ENCODE measurements around the gene TWF1. TPM values are rescaled to one million over a fixed set of nuclear protein-coding genes. Genes with fewer than 3 reads are reported as not detected.
A peak's percentile ranks its signal among the peaks of the same experiment; 100 is the strongest.

Gene TWF1
- total RNA-seq, 1 experiment from 2014 or later: 226 TPM

DNA sequence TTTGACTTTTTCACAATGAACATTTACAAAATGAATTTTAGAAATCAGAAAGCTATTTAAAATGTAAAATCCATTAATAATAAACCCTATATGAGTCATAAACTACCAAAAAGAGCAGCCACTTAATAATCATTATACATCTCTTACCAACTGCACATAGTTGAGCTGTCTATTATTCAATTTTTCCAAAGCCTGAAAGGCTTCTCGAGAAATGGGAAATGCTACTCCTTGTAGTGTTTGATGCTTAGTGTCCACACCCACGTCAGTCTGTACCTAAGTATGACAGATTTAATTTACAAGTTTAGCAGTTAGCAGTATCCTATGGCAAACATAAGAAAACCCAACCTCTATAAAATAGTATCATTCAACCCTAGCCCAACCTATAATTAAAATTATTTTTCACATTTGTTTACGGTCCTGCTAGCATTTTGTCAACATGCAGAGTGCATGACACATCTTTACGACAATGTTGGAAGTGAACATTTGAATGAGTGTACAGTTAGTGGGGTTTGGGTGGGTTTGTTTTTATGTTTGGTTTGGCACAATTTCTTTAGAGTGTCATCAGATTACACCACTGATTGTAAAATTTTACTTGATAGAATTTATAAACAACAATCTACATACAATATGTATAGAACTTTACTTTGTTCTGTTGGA, 8.4 kb downstream of the TWF1 start:
- CTCF ChIA-PET: interaction anchor here (0.7 kb wide), 1 partner anchor 8 kb away, joined by 4 read pairs; the partner anchor contains the start of gene TWF1
- POLR2A ChIA-PET (ENCODE audit: unreplicated experiment): interaction anchor here (1.1 kb wide), 1 partner anchor 8 kb away, joined by 7 read pairs; the partner anchor contains the start of gene TWF1

DNA sequence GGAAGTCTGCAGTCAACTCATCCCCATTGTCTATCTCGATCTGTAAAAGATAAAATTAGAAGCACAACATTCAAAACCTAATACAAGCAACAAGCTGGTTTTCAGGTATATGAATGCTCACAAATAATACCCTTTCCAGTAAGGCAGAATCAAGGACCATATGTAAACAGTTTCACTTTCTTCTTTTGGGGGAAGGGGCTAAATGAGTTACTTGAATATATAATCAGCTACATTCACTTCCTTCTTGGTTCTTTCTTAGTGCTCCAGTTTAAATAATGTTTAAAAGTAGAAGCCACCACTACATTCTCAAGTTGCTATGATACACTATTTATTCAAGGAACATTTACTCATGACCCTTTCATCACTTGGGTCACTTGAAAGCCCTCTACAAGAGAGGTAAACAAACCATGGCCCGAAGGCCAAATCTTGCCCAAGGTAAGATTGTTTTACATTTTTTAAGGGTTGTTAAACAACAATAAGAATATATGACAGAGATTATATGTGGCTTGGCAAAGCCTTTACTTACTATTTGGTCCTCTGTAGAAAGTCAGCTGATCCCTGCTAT, 10.3 kb downstream of the TWF1 start:
- intact Hi-C loops (cut with micrococcal nuclease): loop anchor here (1.0 to 5.0 kb wide), 3 partner anchors 8 to 87 kb away; partner anchors contain the start of gene TMEM117
- POLR2A ChIA-PET (ENCODE audit: unreplicated experiment): interaction anchor here (0.6 kb wide), 1 partner anchor 32 kb away, joined by 3 read pairs; no protein-coding TSS in a partner anchor
- Histone ChIP-seq H3K9me3 (ENCODE audit: low read length) (no peaks in the 10 kb centered on the region), H3K4me1 (ENCODE audit: insufficient read depth, low read length) (peaks cover 50% of the 10 kb centered on the region), H3K27me3 (ENCODE audit: low read length) (no peaks in the 10 kb centered on the region), H3F3A (ENCODE audit: low read length, unreplicated experiment) (peaks cover 20% of the 10 kb centered on the region), H3K27ac (ENCODE audit: low read length) (peak overlapping the region; percentile 86), H3K9ac (ENCODE audit: low read length) (peak overlapping the region; percentile 39), H2AFZ (ENCODE audit: low read length) (no peak overlapping the region), H4K20me1 (ENCODE audit: low read length) (no peaks in the 10 kb centered on the region), H3K4me3 (ENCODE audit: low read length) (peak overlapping the region; percentile 8; the same call in 1 of the 2 replicates), H3K79me2 (ENCODE audit: low read length) (peaks cover under 1% of the 10 kb centered on the region; the same call in 1 of the 2 replicates), H3K36me3 (ENCODE audit: low read depth, low read length) (peaks cover 40% of the 10 kb centered on the region), H3K4me2 (ENCODE audit: low read length) (peak overlapping the region; percentile 62), H3K9me2 (replicated peaks; ENCODE audit: low read length) (no peaks in the 10 kb centered on the region)
- ATAC-seq: peak; percentile 67
- TF ChIP-seq, protein P1, sequence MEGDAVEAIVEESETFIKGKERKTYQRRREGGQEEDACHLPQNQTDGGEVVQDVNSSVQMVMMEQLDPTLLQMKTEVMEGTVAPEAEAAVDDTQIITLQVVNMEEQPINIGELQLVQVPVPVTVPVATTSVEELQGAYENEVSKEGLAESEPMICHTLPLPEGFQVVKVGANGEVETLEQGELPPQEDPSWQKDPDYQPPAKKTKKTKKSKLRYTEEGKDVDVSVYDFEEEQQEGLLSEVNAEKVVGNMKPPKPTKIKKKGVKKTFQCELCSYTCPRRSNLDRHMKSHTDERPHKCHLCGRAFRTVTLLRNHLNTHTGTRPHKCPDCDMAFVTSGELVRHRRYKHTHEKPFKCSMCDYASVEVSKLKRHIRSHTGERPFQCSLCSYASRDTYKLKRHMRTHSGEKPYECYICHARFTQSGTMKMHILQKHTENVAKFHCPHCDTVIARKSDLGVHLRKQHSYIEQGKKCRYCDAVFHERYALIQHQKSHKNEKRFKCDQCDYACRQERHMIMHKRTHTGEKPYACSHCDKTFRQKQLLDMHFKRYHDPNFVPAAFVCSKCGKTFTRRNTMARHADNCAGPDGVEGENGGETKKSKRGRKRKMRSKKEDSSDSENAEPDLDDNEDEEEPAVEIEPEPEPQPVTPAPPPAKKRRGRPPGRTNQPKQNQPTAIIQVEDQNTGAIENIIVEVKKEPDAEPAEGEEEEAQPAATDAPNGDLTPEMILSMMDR (conservative IDR thresholded peaks at IDR 0.05; ENCODE audit: low read depth, low read length): no peak
- TF ChIP-seq EZH2 (IDR thresholded peaks at IDR 0.05; ENCODE audit: low read length, unreplicated experiment): no peak
- no peak for TF ChIP-seq EZH2phosphoT487 (IDR thresholded peaks at IDR 0.05; ENCODE audit: borderline replicate concordance, low read length)
- CTCF ChIA-PET: interaction anchor here (0.6 kb wide), 1 partner anchor 29 kb away, joined by 3 read pairs; no protein-coding TSS in a partner anchor
- no TSS peak for BruUV-seq (replicated peaks)
- DNase-seq: peak; percentile 97

More for the DNA sequence above, 8.4 kb downstream of the TWF1 start:
- no peak overlapping the region for H2AFZ ChIP-seq (ENCODE audit: low read length)
- no TSS peak for BruUV-seq (replicated peaks)
- peaks cover 14% of the 10 kb centered on the region for H3K79me2 ChIP-seq (ENCODE audit: low read length)
- peak; percentile 61 for ATAC-seq
- H3K4me1 ChIP-seq (ENCODE audit: insufficient read depth, low read length): peaks cover 50% of the 10 kb centered on the region
- no peak for TF ChIP-seq EZH2 (IDR thresholded peaks at IDR 0.05; ENCODE audit: low read length, unreplicated experiment)
- TF ChIP-seq, protein P1 (conservative IDR thresholded peaks at IDR 0.05; ENCODE audit: low read depth, low read length): no peak
- TF ChIP-seq EZH2phosphoT487 (IDR thresholded peaks at IDR 0.05; ENCODE audit: borderline replicate concordance, low read length): no peak
- no peaks in the 10 kb centered on the region for H3K9me2 ChIP-seq (replicated peaks; ENCODE audit: low read length)
- peak overlapping the region; percentile 47 for H3K9ac ChIP-seq (ENCODE audit: low read length)
- H3K9me3 ChIP-seq (ENCODE audit: low read length): no peaks in the 10 kb centered on the region
- H3K27me3 ChIP-seq (ENCODE audit: low read length): no peaks in the 10 kb centered on the region
- peak overlapping the region; percentile 71 for H3K4me2 ChIP-seq (ENCODE audit: low read length)
- H4K20me1 ChIP-seq (ENCODE audit: low read length): no peaks in the 10 kb centered on the region
- H3F3A ChIP-seq (ENCODE audit: low read length, unreplicated experiment): peaks cover 20% of the 10 kb centered on the region
- intact Hi-C loops (cut with micrococcal nuclease): loop anchor here (5.0 kb wide), 2 partner anchors 40 to 85 kb away; partner anchors contain the start of gene TMEM117
- H3K36me3 ChIP-seq (ENCODE audit: low read depth, low read length): peaks cover 48% of the 10 kb centered on the region
- peak; percentile 81 for DNase-seq
- peak overlapping the region; percentile 32; the same call in 1 of the 2 replicates for H3K4me3 ChIP-seq (ENCODE audit: low read length)
- H3K27ac ChIP-seq (ENCODE audit: low read length): peak overlapping the region; percentile 75

Measured in PC-3 (cell line).